A673 (cell line): ENCODE measurements around the gene LGMN. TPM values are rescaled to one million over a fixed set of nuclear protein-coding genes. Genes with fewer than 3 reads are reported as not detected.

Source experiments
- BruUV-seq: library from RNA; stranded (reverse); fragments of 400-500 nt; replicated peaks from 2 replicates; lab custom pipeline; 2021; lab: Mats Ljungman, UMichigan
- CTCF ChIA-PET: fragments of 300-600 bp; sonication (Branson Sonifier 250); formaldehyde crosslinking; loops from one replicate; lab custom pipeline; 2022; ENCODE audit warnings: antibody characterized with exemption; lab: Charles Lee
- POLR2A ChIA-PET: fragments of 300-600 bp; sonication (Branson Sonifier 250); formaldehyde crosslinking; loops from one replicate; lab custom pipeline; 2022; ENCODE audit warnings: antibody characterized with exemption; ENCODE audit not compliant: low non-redundant PET; lab: Charles Lee
- DNase-seq: peaks from one replicate; pipeline ENCODE4 v3.0.0-alpha.2; 2015; ENCODE audit warnings: low spot score
- H3K27ac ChIP-seq: fragments of 200-600 bp; sonication (generic); 2 replicates; pipeline ENCODE4 v1.5.1; 2016; ENCODE audit warnings: mixed run types, low read depth, mild to moderate bottlenecking, mixed read lengths, antibody characterized with exemption, low read length; ENCODE audit not compliant: poor library complexity, severe bottlenecking
- H3K27me3 ChIP-seq: fragments of 200-600 bp; sonication (generic); replicated peaks from 2 replicates; pipeline ENCODE4 v1.6.1; 2017; ENCODE audit warnings: mixed run types, low read depth, mild to moderate bottlenecking, mixed read lengths, antibody characterized with exemption, low read length; ENCODE audit not compliant: insufficient read depth, poor library complexity
- H3K36me3 ChIP-seq: fragments of 200-600 bp; sonication (generic); 2 replicates; pipeline ENCODE4 v1.6.1; 2016; ENCODE audit warnings: mixed run types, mild to moderate bottlenecking, mixed read lengths, antibody characterized with exemption, low read length; ENCODE audit not compliant: insufficient read depth, poor library complexity, severe bottlenecking
- H3K4me1 ChIP-seq: fragments of 200-600 bp; sonication (generic); 2 replicates; pipeline ENCODE4 v1.6.1; 2017; ENCODE audit warnings: mixed run types, mild to moderate bottlenecking, mixed read lengths, antibody characterized with exemption, low read length; ENCODE audit not compliant: insufficient read depth, poor library complexity, severe bottlenecking
- H3K4me3 ChIP-seq: fragments of 200-600 bp; sonication (generic); 2 replicates; pipeline ENCODE4 v1.5.1; 2016; ENCODE audit warnings: low read depth, mixed run types, mild to moderate bottlenecking, mixed read lengths, low read length; ENCODE audit not compliant: poor library complexity, severe bottlenecking
- H3K9me3 ChIP-seq: fragments of 200-600 bp; sonication (generic); 2 replicates; pipeline ENCODE4 v1.6.1; 2016; ENCODE audit warnings: mixed run types, low read depth, mild to moderate bottlenecking, mixed read lengths, antibody characterized with exemption, low read length; ENCODE audit not compliant: poor library complexity, severe bottlenecking
- CTCF ChIP-seq: fragments of 300-800, 200-600 bp; sonication (generic); conservative IDR thresholded peaks from 2 replicates; pipeline ENCODE4 v1.5.1; 2017; ENCODE audit warnings: low read depth, mild to moderate bottlenecking, antibody characterized with exemption, low read length, moderate library complexity, mixed read lengths
- EZH2 ChIP-seq: fragments of 200-600 bp; sonication (generic); IDR thresholded peaks from 2 replicates; pipeline ENCODE4 v1.6.1; 2017; ENCODE audit warnings: borderline replicate concordance, low read depth, mild to moderate bottlenecking, mixed read lengths, antibody characterized with exemption, low read length; ENCODE audit not compliant: poor library complexity, severe bottlenecking
- intact Hi-C: fragments of 100-400 bp; cut with micrococcal nuclease; formaldehyde crosslinking; loops from one replicate; pipeline ENCODE4 v1.10.0; 2022; ENCODE audit not compliant: unreplicated experiment
- total RNA-seq: library from RNA; stranded (reverse); gene quantifications from 2 replicates; pipeline ENCODE4 v1.2.3, GENCODE V29; 2021

Gene LGMN
- total RNA-seq, 1 experiment from 2014 or later: 34.6 TPM

GRCh38 chr14:92677087-92677668 lies 71.2 kb downstream of the LGMN start:
- no peaks in the 10 kb centered on the region for H3K9me3 ChIP-seq
- intact Hi-C loops: no loop called here
- TF ChIP-seq EZH2: no peak
- no peaks in the 10 kb centered on the region for H3K27me3 ChIP-seq
- CTCF ChIA-PET: no interaction called here
- no peaks in the 10 kb centered on the region for H3K4me1 ChIP-seq
- POLR2A ChIA-PET: no interaction called here
- H3K4me3 ChIP-seq: no peak overlapping the region
- no peak for DNase-seq
- H3K27ac ChIP-seq: no peak overlapping the region
- no TSS peak for BruUV-seq
- H3K36me3 ChIP-seq: no peaks in the 10 kb centered on the region

GRCh38 chr14:92676403-92677086 lies 71.9 kb downstream of the LGMN start:
- intact Hi-C loops: no loop called here
- CTCF ChIA-PET: no interaction called here
- Histone ChIP-seq H3K9me3 (no peaks in the 10 kb centered on the region), H3K27me3 (no peaks in the 10 kb centered on the region), H3K27ac (no peak overlapping the region), H3K36me3 (no peaks in the 10 kb centered on the region), H3K4me1 (no peaks in the 10 kb centered on the region), H3K4me3 (no peak overlapping the region)
- no peak for DNase-seq
- TF ChIP-seq EZH2: no peak
- TF ChIP-seq CTCF: no peak
- POLR2A ChIA-PET: no interaction called here
- no TSS peak for BruUV-seq

GRCh38 chr14:92675976-92676375 lies 72.5 kb downstream of the LGMN start:
- Histone ChIP-seq H3K4me3 (no peak overlapping the region), H3K36me3 (no peaks in the 10 kb centered on the region), H3K27ac (no peak overlapping the region), H3K4me1 (no peaks in the 10 kb centered on the region), H3K9me3 (no peaks in the 10 kb centered on the region), H3K27me3 (no peaks in the 10 kb centered on the region)
- CTCF ChIA-PET: no interaction called here
- intact Hi-C loops: no loop called here
- TF ChIP-seq CTCF (no peak), EZH2 (no peak)
- DNase-seq: no peak
- POLR2A ChIA-PET: no interaction called here
- no TSS peak for BruUV-seq
